CD14-positive monocyte (primary cell): Measurements from ENCODE around the gene CDKN2B. TPM values are rescaled to one million over a fixed set of nuclear protein-coding genes. Genes with fewer than 3 reads are reported as not detected.

Experiments
- DNase-seq, 3 donors: peaks; one replicate each; pipeline ENCODE4 v3.0.0-alpha.2; 2011 to 2022
- H2AFZ ChIP-seq: 2 replicates; pipeline ENCODE4 v1.6.0; 2012; ENCODE audit warnings: mild to moderate bottlenecking, low read depth, low read length, inconsistent platforms; ENCODE audit not compliant: insufficient read depth, poor library complexity, severe bottlenecking
- H3K27ac ChIP-seq, 2 donors: 1 replicate in 1 of 2; 2 replicates in 1 of 2; pipeline ENCODE4 v1.5.1; 2012 to 2013; ENCODE audit warnings: low read length in 2 of 2, control low read depth in 1 of 2, inconsistent platforms in 1 of 2, low read depth in 1 of 2, mild to moderate bottlenecking in 1 of 2
- H3K27me3 ChIP-seq, 2 donors: one replicate each; pipeline versions ENCODE4 v1.6.0 to v1.6.1; 2011 to 2013; ENCODE audit warnings: low read length in 2 of 2; ENCODE audit not compliant: control insufficient read depth in 2 of 2, insufficient read depth in 2 of 2
- H3K36me3 ChIP-seq, 2 donors: replicated peaks in 1 of 2; 1 replicate in 1 of 2; 2 replicates in 1 of 2; pipeline versions ENCODE4 v1.5.1 to v1.6.1; 2012 to 2013; ENCODE audit warnings: low read length in 2 of 2, control low read depth in 1 of 2, inconsistent platforms in 1 of 2, mild to moderate bottlenecking in 1 of 2; ENCODE audit not compliant: insufficient read depth in 2 of 2, control insufficient read depth in 1 of 2
- H3K4me1 ChIP-seq, 2 donors: 1 replicate in 1 of 2; 2 replicates in 1 of 2; pipeline versions ENCODE4 v1.5.1 to v1.6.1; 2012 to 2013; ENCODE audit warnings: low read length in 2 of 2, control low read depth in 1 of 2, inconsistent platforms in 1 of 2, mild to moderate bottlenecking in 1 of 2, moderate library complexity in 1 of 2; ENCODE audit not compliant: insufficient read depth in 2 of 2, control insufficient read depth in 1 of 2
- H3K4me2 ChIP-seq: replicated peaks from 2 replicates; pipeline ENCODE3; 2012; ENCODE audit warnings: low read length, moderate library complexity, mild to moderate bottlenecking; ENCODE audit not compliant: poor library complexity, severe bottlenecking; ENCODE audit errors: extremely low read depth
- H3K4me3 ChIP-seq, 3 experiments: fragments of 200-600 bp in 1 of 3; sonication (generic) in 1 of 3; replicated peaks in 1 of 3; 1 replicate in 2 of 3; 2 replicates in 1 of 3; pipeline ENCODE4 v1.5.1; 2011 to 2013; ENCODE audit warnings: low read length in 3 of 3, mild to moderate bottlenecking in 3 of 3, control low read depth in 2 of 3, low read depth in 2 of 3, inconsistent platforms in 1 of 3, moderate library complexity in 1 of 3
- H3K79me2 ChIP-seq: 2 replicates; pipeline ENCODE4 v1.6.0; 2012; ENCODE audit warnings: mild to moderate bottlenecking, control low read depth, inconsistent platforms, low read length, moderate library complexity; ENCODE audit not compliant: insufficient read depth
- H3K9ac ChIP-seq: 2 replicates; pipeline ENCODE4 v1.6.0; 2017; ENCODE audit warnings: low read length, mild to moderate bottlenecking; ENCODE audit not compliant: insufficient read depth, poor library complexity, severe bottlenecking
- H3K9me3 ChIP-seq, 2 donors: replicated peaks in 1 of 2; 1 replicate in 1 of 2; 2 replicates in 1 of 2; pipeline versions ENCODE4 v1.5.1 to v1.6.1; 2012 to 2013; ENCODE audit warnings: low read length in 2 of 2, control low read depth in 1 of 2; ENCODE audit not compliant: control insufficient read depth in 1 of 2, insufficient read depth in 1 of 2
- H4K20me1 ChIP-seq: 2 replicates; pipeline ENCODE4 v1.6.0; 2012; ENCODE audit warnings: mild to moderate bottlenecking, low read length, control low read depth, moderate library complexity; ENCODE audit not compliant: insufficient read depth
- H3K27ac Mint-ChIP-seq, 7 donors: one replicate each; pipeline ENCODE4 v1.8.0; 2020; ENCODE audit warnings: mild to moderate bottlenecking in 7 of 7, mixed read lengths in 7 of 7, moderate library complexity in 6 of 7, inconsistent platforms in 2 of 7
- H3K27me3 Mint-ChIP-seq, 3 donors: one replicate each; pipeline ENCODE4 v1.8.0; 2021 to 2022; ENCODE audit warnings: low read depth in 3 of 3, mild to moderate bottlenecking in 3 of 3, mixed read lengths in 3 of 3, moderate library complexity in 3 of 3, inconsistent platforms in 1 of 3
- H3K36me3 Mint-ChIP-seq, 2 donors: one replicate each; pipeline ENCODE4 v1.8.0; 2020; ENCODE audit warnings: mixed read lengths in 2 of 2, inconsistent platforms in 1 of 2, mild to moderate bottlenecking in 1 of 2
- H3K4me1 Mint-ChIP-seq: one replicate; pipeline ENCODE4 v1.8.0; 2020; ENCODE audit warnings: mild to moderate bottlenecking, mixed read lengths
- H3K4me3 Mint-ChIP-seq, 2 donors: one replicate each; pipeline ENCODE4 v1.8.0; 2020; ENCODE audit warnings: mild to moderate bottlenecking in 2 of 2, mixed read lengths in 2 of 2, moderate library complexity in 1 of 2
- H3K9me3 Mint-ChIP-seq, 7 donors: one replicate each; pipeline ENCODE4 v1.8.0; 2020 to 2022; ENCODE audit warnings: mixed read lengths in 7 of 7, mild to moderate bottlenecking in 6 of 7, moderate library complexity in 6 of 7, inconsistent platforms in 2 of 7
- CTCF ChIP-seq: fragments of 200-600 bp; IDR thresholded peaks from one replicate; pipeline ENCODE4 v1.8.0; 2022; ENCODE audit warnings: antibody characterized with exemption, mild to moderate bottlenecking
- WGBS: methylation state at CpG from one replicate; pipeline ENCODE4 v1.1.5; 2013; ENCODE audit warnings: missing lambda C conversion rate; ENCODE audit not compliant: insufficient coverage; 5-methylcytosine and 5-hydroxymethylcytosine counted together
- intact Hi-C, 2 donors: fragments of 100-400 bp; cut with micrococcal nuclease; formaldehyde crosslinking; loops; one replicate each; pipeline versions ENCODE4 v1.15.0 to v1.15.1; 2023
- polyA plus RNA-seq, 3 donors: library from polyadenylated mRNA; depleted of rRNA in 1 of 3; unstranded in 2 of 3; stranded (reverse) in 1 of 3; fragments of 300-500 nt in 2 of 3; fragments of >200 nt in 1 of 3; fragmentation: Illumina TruSeq in 2 of 3; gene quantifications; 1 replicate in 2 of 3; 2 replicates in 1 of 3; pipeline ENCODE4 v1.2.3, GENCODE V29; 2012 to 2021

Gene CDKN2B
- polyA plus RNA-seq, 3 donors = 1.2 to 6.7 (median 2.7) TPM

DNA sequence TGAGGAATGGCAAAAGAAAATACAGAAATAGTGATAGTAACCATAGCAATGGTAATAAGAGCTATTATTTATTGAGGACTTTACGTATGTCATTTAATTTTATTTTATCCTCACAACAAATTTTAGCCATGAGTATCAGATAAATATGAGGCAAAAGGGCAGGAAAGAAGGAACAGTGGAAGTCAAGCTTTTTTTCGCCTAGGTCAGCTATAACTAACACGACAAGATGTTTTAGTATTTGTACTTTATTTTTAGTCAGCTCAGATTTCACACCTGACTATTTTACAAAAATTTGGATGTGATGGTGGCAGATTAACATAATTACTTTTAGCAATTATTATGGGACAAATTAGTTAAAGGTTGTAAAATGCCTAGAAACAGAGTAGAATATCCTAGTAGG, 34.8 kb upstream of the CDKN2B start:
- H3K27ac Mint-ChIP-seq = no peak overlapping the region
- H3K4me3 ChIP-seq = no peak overlapping the region
- H3K9ac ChIP-seq = no peak overlapping the region
- no CpG with 5 or more reads among the region's 3 CpGs for WGBS
- H4K20me1 ChIP-seq = no peaks in the 10 kb centered on the region
- H3K4me1 Mint-ChIP-seq = peaks cover 25% of the 10 kb centered on the region
- no peak for TF ChIP-seq CTCF
- peaks cover 18 to 20% (median 20%) of the 10 kb centered on the region in 3 donors for H3K27me3 Mint-ChIP-seq
- H3K79me2 ChIP-seq = no peaks in the 10 kb centered on the region
- peaks cover 7 to 12% of the 10 kb centered on the region in 2 donors for H3K4me1 ChIP-seq
- DNase-seq = no peak
- H3K4me3 Mint-ChIP-seq = no peak overlapping the region
- H3K27ac ChIP-seq = no peak overlapping the region
- intact Hi-C loops = no loop called here
- peaks cover 0 to 3% (median 0%) of the 10 kb centered on the region in 7 donors for H3K9me3 Mint-ChIP-seq
- H2AFZ ChIP-seq = no peak overlapping the region
- no peaks in the 10 kb centered on the region for H3K36me3 ChIP-seq
- H3K9me3 ChIP-seq = no peaks in the 10 kb centered on the region
- H3K36me3 Mint-ChIP-seq = peaks cover 0 to 5% of the 10 kb centered on the region in 2 donors
- peaks cover 22 to 41% of the 10 kb centered on the region in 2 donors for H3K27me3 ChIP-seq
- H3K4me2 ChIP-seq = no peak overlapping the region

- H3K36me3 Mint-ChIP-seq = no peaks in the 10 kb centered on the region
- H3K4me1 Mint-ChIP-seq = peaks cover 40% of the 10 kb centered on the region
- Histone ChIP-seq H3K27me3 (peaks cover 22 to 38% of the 10 kb centered on the region in 2 donors), H3K79me2 (no peaks in the 10 kb centered on the region), H3K4me1 (peaks cover 23 to 33% of the 10 kb centered on the region in 2 donors), H4K20me1 (no peaks in the 10 kb centered on the region), H2AFZ (no peak overlapping the region), H3K4me2 (no peak overlapping the region), H3K27ac (no peak overlapping the region), H3K9ac (no peak overlapping the region), H3K4me3 (no peak overlapping the region), H3K9me3 (no peaks in the 10 kb centered on the region), H3K36me3 (no peaks in the 10 kb centered on the region)
- no peak for DNase-seq
- peaks cover 15 to 20% (median 17%) of the 10 kb centered on the region in 3 donors for H3K27me3 Mint-ChIP-seq
- no peak for TF ChIP-seq CTCF
- no peaks in the 10 kb centered on the region for H3K9me3 Mint-ChIP-seq
- intact Hi-C loops = no loop called here
- no CpG with 5 or more reads among the region's 1 CpG for WGBS
- peak overlapping the region in 1 of 7 donors; percentile 50 for H3K27ac Mint-ChIP-seq
- no peak overlapping the region for H3K4me3 Mint-ChIP-seq
These were observed 32.7 kb upstream of the CDKN2B start for GRCh38 chr9:22041775-22042174.
